Measurements from ENCODE around the gene SLC6A6. TPM values are rescaled to one million over a fixed set of nuclear protein-coding genes. Genes with fewer than 3 reads are reported as not detected.
"Not testable (repeated sequence)": the region's sequence is repeated elsewhere in the genome, so short reads cannot be mapped to it uniquely, and the experiment has no call there.

SLC6A6 gene
- total RNA-seq, 4 donors from 2014 or later, result 35.7 to 75.2 (median 56.4) TPM

GRCh38 chr3:14404631-14405359 lies 2.4 kb downstream of the SLC6A6 start:
- DNase-seq (ENCODE audit: low spot score), result no peak
- no peak for ATAC-seq (ENCODE audit: low FRiP score)
- TF ChIP-seq, protein P1, sequence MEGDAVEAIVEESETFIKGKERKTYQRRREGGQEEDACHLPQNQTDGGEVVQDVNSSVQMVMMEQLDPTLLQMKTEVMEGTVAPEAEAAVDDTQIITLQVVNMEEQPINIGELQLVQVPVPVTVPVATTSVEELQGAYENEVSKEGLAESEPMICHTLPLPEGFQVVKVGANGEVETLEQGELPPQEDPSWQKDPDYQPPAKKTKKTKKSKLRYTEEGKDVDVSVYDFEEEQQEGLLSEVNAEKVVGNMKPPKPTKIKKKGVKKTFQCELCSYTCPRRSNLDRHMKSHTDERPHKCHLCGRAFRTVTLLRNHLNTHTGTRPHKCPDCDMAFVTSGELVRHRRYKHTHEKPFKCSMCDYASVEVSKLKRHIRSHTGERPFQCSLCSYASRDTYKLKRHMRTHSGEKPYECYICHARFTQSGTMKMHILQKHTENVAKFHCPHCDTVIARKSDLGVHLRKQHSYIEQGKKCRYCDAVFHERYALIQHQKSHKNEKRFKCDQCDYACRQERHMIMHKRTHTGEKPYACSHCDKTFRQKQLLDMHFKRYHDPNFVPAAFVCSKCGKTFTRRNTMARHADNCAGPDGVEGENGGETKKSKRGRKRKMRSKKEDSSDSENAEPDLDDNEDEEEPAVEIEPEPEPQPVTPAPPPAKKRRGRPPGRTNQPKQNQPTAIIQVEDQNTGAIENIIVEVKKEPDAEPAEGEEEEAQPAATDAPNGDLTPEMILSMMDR (IDR thresholded peaks at IDR 0.05), result no peak

DNA sequence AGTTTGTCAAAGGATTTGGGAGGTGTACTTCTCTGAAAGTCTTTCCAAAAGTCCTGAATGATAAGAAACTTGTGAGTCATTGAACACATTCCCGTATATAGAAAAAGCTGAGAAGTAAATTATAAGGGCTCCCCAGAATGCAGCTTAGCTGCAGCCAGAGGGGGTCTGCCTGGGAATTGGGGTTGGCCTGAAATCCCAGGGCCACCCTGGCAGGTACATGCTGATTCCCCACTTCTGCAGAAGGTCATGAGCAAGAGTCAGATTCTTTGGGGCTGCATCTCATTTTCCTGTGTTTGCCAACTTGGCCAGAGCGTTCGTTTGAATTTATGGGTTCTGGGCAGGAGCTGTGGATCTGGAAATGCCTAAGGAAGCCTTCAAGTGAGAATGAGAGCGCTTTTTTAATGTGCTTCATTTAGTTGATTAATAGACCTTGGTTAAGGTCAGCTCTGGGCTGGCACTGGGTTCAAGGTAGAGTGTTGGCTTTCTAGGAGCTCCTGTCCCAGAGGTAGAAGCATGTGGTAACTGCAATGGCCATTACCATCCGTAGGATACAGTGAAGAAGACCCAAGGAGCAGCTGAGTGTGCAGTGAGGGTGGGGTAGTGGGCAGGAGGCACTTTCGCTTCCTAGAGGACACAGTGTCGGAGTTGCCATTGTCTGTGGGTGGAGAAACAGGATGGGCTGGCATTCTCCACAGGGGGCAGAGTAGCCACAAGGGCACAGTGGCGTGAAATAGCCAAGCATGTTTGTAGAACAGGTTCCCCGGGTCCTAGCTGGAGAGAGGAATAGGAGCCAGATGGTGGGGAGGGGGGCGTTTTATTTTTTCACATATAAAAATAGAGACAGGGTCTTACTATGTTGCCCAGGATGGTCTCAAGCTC lies 3.2 kb downstream of the SLC6A6 start:
- DNase-seq (ENCODE audit: low spot score) (no peak), ATAC-seq (ENCODE audit: low FRiP score) (peak; percentile 15)
- TF ChIP-seq, protein P1 (IDR thresholded peaks at IDR 0.05), result no peak

DNA sequence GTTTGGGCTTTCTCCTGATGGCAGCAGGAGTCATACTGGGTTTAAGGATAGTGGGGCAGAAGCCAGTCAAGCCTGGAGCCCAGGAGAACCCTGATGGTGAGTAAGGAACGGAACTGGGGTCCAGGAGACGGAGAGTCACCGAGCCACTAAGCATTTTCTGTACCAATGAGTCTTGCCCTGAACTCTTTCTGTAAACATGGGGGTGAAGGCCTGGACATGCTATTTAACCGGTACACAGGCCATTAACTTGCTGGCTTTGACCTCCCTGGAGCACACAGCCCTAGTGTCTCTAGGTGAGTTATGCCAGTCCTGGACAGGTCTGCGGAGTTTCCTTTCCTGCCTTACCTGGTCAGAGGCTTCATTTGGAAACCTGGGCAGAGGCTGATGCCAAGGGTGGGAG lies 3.9 kb downstream of the SLC6A6 start:
- DNase-seq (ENCODE audit: low spot score) (no peak), ATAC-seq (ENCODE audit: low FRiP score) (no peak)

DNA sequence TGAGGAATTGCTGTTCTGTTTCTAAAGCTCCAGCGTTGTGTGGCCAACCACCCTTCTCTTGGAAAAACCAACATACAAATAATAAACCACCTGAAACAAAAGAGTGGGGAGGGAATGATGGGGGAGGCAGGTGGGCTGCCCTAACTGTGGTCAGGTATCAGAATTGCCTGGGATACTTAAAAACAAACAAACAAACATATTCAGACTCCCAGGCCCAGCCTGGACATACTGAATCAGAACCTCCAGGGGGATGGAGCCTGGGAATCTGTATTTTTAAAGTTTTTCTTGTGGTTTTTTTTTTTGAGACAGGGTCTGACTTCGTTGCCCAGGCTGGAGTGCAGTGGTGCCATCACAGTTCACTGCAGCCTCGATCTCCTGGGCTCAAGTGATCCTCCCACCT lies 4.4 kb downstream of the SLC6A6 start:
- TF ChIP-seq, protein P1 (IDR thresholded peaks at IDR 0.05), result no peak
- ATAC-seq (ENCODE audit: low FRiP score) (no peak), DNase-seq (ENCODE audit: low spot score) (no peak)

More for the DNA sequence above, 3.9 kb downstream of the SLC6A6 start:
- TF ChIP-seq, protein P1 (IDR thresholded peaks at IDR 0.05), result no peak

GRCh38 chr3:14407203-14407602 lies 4.8 kb downstream of the SLC6A6 start:
- DNase-seq (ENCODE audit: low spot score) (no peak), ATAC-seq (ENCODE audit: low FRiP score) (no peak)
- TF ChIP-seq, protein P1 (IDR thresholded peaks at IDR 0.05), result no peak

GRCh38 chr3:14409779-14410063 lies 7.3 kb downstream of the SLC6A6 start:
- not testable (repeated sequence) for DNase-seq (ENCODE audit: low spot score); ATAC-seq (ENCODE audit: low FRiP score)

DNA sequence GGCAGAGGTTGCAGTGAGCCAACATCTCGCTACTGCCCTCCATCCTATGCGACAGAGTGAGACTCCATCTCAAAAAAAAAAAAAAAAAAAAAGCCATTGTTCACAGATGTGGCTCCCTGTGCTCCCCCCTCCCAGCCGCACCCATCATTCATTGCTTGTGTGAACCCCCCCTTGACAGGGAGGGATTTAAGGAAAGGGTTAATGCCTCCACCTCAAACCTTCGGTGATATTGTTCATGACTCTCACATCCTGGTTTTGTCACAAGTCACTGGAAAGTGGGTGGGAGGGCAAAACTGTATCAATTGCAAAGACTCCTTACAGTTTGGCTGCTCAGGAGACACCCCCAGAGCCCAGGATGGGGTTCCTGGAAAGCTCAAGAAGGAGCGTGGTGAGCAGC lies 7.7 kb downstream of the SLC6A6 start:
- no peak for DNase-seq (ENCODE audit: low spot score)
- no peak for ATAC-seq (ENCODE audit: low FRiP score)
- TF ChIP-seq, protein P1 (IDR thresholded peaks at IDR 0.05), result no peak

Data from omental fat pad (tissue), 4 donors.